T-helper 2 cell treated with Interferon-gamma antibody and Interleukin-4, amounts not matched to agents 100 ng/mL and 5 ng/mL, for 36 hours (primary cell): ENCODE data around the gene EXOC3L1. TPM values are rescaled to one million over a fixed set of nuclear protein-coding genes. Genes with fewer than 3 reads are reported as not detected.

ENCODE experiments used
- intact Hi-C: fragments of 100-400 bp; cut with micrococcal nuclease; formaldehyde crosslinking; loops from one replicate; pipeline ENCODE4 v1.15.1; 2023
- total RNA-seq: library from RNA; stranded (reverse); gene quantifications from 2 replicates; pipeline ENCODE4 v1.2.3, GENCODE V29; 2022

The EXOC3L1 gene
- total RNA-seq, 1 donor from 2014 or later, result 0.09 TPM

GRCh38 chr16:67199011-67199807, 9.3 kb upstream of the EXOC3L1 start, which contains the start of gene ELMO3:
Gene ELMO3 (plus strand): TSS chr16:67199131. CDS start chr16:67199327, 196 bp downstream.
- intact Hi-C loops, result no loop called here

GRCh38 chr16:67198238-67198734, 8.3 kb upstream of the EXOC3L1 start:
- intact Hi-C loops, result no loop called here

GRCh38 chr16:67197704-67198103, 7.8 kb upstream of the EXOC3L1 start:
- intact Hi-C loops, result no loop called here

- intact Hi-C loops, result no loop called here
These were observed 6.9 kb upstream of the EXOC3L1 start for GRCh38 chr16:67196881-67197280.

- intact Hi-C loops, result no loop called here
These were observed 5.7 kb upstream of the EXOC3L1 start for GRCh38 chr16:67195676-67196075.

GRCh38 chr16:67194260-67194659, 4.3 kb upstream of the EXOC3L1 start:
- intact Hi-C loops, result no loop called here

GRCh38 chr16:67193536-67193935, 3.6 kb upstream of the EXOC3L1 start:
- intact Hi-C loops, result loop anchor here (2.0 kb wide), 1 partner anchor 33 kb away; the partner anchor contains the start of gene TMEM208

- intact Hi-C loops, result loop anchor here (1.0 to 2.0 kb wide), 2 partner anchors 34 to 51 kb away; partner anchors contain the start of gene TMEM208
These were observed 2.9 kb upstream of the EXOC3L1 start for GRCh38 chr16:67192781-67193361.

- intact Hi-C loops, result loop anchor here (1.0 to 2.0 kb wide), 2 partner anchors 35 to 52 kb away; partner anchors contain the start of gene TMEM208
These were observed 2.2 kb upstream of the EXOC3L1 start, which contains the start of gene E2F4 for GRCh38 chr16:67191995-67192681. Gene E2F4 (plus strand): TSS chr16:67192155. CDS start chr16:67192228, 73 bp downstream.

GRCh38 chr16:67191411-67191994, 1.6 kb upstream of the EXOC3L1 start:
- intact Hi-C loops, result no loop called here

- intact Hi-C loops, result no loop called here
These were observed 788 bp upstream of the EXOC3L1 start for GRCh38 chr16:67190448-67191399.

GRCh38 chr16:67188798-67189197, 1.1 kb downstream of the EXOC3L1 start:
- intact Hi-C loops, result no loop called here

- intact Hi-C loops, result no loop called here
These were observed 1.6 kb downstream of the EXOC3L1 start for GRCh38 chr16:67188323-67188722.

GRCh38 chr16:67187175-67187890, 2.6 kb downstream of the EXOC3L1 start:
- intact Hi-C loops, result no loop called here

GRCh38 chr16:67186550-67186950, 3.4 kb downstream of the EXOC3L1 start:
- intact Hi-C loops, result no loop called here

GRCh38 chr16:67185651-67186134, 4.2 kb downstream of the EXOC3L1 start:
- intact Hi-C loops, result loop anchor here (1.0 to 2.0 kb wide), 6 partner anchors 41 to 239 kb away; partner anchors contain the start of genes FHOD1 and TMEM208

GRCh38 chr16:67184995-67185650, 4.8 kb downstream of the EXOC3L1 start:
- intact Hi-C loops, result loop anchor here (1.0 to 2.0 kb wide), 6 partner anchors 42 to 238 kb away; partner anchors contain the start of genes FHOD1 and TMEM208

- intact Hi-C loops, result loop anchor here (2.0 kb wide), 3 partner anchors 42 to 238 kb away; partner anchors contain the start of genes FHOD1 and TMEM208
These were observed 5.4 kb downstream of the EXOC3L1 start for GRCh38 chr16:67184453-67184994.
